GM12878 (cell line): ENCODE results near the gene IL36G. TPM values are rescaled to one million over a fixed set of nuclear protein-coding genes. Genes with fewer than 3 reads are reported as not detected.

ENCODE experiments used
- ATAC-seq: fragments of 200-7000 bp; cut with Tn5 transposase; 3 replicates; pipeline ENCODE4 v1.9.1; 2020; ENCODE audit warnings: mild to moderate bottlenecking, moderate library complexity
- BruUV-seq: library from RNA; stranded (reverse); fragments of 400-500 nt; replicated peaks from 2 replicates; lab custom pipeline; 2021; lab: Mats Ljungman, UMichigan
- CTCF ChIA-PET: fragments of 300-600 bp; sonication (Branson Sonifier 250); formaldehyde crosslinking; extraction: SDS; loops from one replicate; lab custom pipeline; 2021; ENCODE audit warnings: inconsistent platforms; lab: Yijun Ruan, JAX
- POLR2A ChIA-PET: fragments of 350-600 bp; formaldehyde crosslinking; extraction: SDS; loops from one replicate; lab custom pipeline; 2021; ENCODE audit warnings: inconsistent platforms; lab: Charles Lee
- RAD21 ChIA-PET: fragments of 300-600 bp; sonication (Branson Sonifier 250); formaldehyde crosslinking; loops from one replicate; lab custom pipeline; 2023; ENCODE audit warnings: antibody characterized with exemption; ENCODE audit not compliant: unreplicated experiment; lab: Charles Lee
- SMC1A ChIA-PET: fragments of 300-600 bp; sonication (Branson Sonifier 250); formaldehyde crosslinking; loops from one replicate; lab custom pipeline; 2023; ENCODE audit not compliant: unreplicated experiment, uncharacterized antibody; lab: Charles Lee
- DNase-seq: peaks from one replicate; pipeline ENCODE4 v3.0.0-alpha.2; 2011; ENCODE audit warnings: low read depth, low spot score
- FAIRE-seq: peaks from 3 replicates; lab custom pipeline; 2011; peaks lifted over from hg19 to GRCh38; lab: Jason Lieb, UNC
- H2AFZ ChIP-seq: 2 replicates; pipeline ENCODE4 v1.6.0; 2011; ENCODE audit warnings: low read depth, low read length, control low read depth; ENCODE audit not compliant: control insufficient read depth
- H3K27ac ChIP-seq: 2 replicates; pipeline ENCODE4 v1.5.1; 2011; ENCODE audit warnings: control low read depth; ENCODE audit not compliant: control insufficient read depth, insufficient read depth
- H3K27me3 ChIP-seq, 2 experiments: replicated peaks in 1 of 2; 2 replicates each; pipeline versions ENCODE4 v1.6.0 to v1.6.1; 2011; ENCODE audit warnings: low read length in 1 of 2; ENCODE audit not compliant: control insufficient read depth in 2 of 2, insufficient read depth in 2 of 2
- H3K36me3 ChIP-seq, 2 experiments: 2 replicates each; pipeline ENCODE4 v1.5.1; 2011; ENCODE audit warnings: low read length in 1 of 2; ENCODE audit not compliant: control insufficient read depth in 2 of 2, insufficient read depth in 2 of 2
- H3K4me1 ChIP-seq: 2 replicates; pipeline ENCODE4 v1.6.1; 2011; ENCODE audit warnings: mild to moderate bottlenecking, low read length, moderate library complexity, mixed read lengths; ENCODE audit not compliant: control insufficient read depth, insufficient read depth
- H3K4me2 ChIP-seq: 2 replicates; pipeline ENCODE4 v1.6.0; 2011; ENCODE audit warnings: control low read depth; ENCODE audit not compliant: control insufficient read depth, insufficient read depth
- H3K4me3 ChIP-seq: fragments of 200-600 bp; sonication (generic); 2 replicates; pipeline ENCODE4 v1.5.1; 2016
- H3K79me2 ChIP-seq: 2 replicates; pipeline ENCODE4 v1.6.0; 2011; ENCODE audit warnings: low read length; ENCODE audit not compliant: control insufficient read depth, insufficient read depth
- H3K9ac ChIP-seq: 2 replicates; pipeline ENCODE4 v1.8.0; 2011; ENCODE audit warnings: low read length, control low read depth, mixed read lengths; ENCODE audit not compliant: control insufficient read depth, insufficient read depth
- H3K9me3 ChIP-seq: replicated peaks from 3 replicates; pipeline ENCODE4 v1.5.1; 2011; ENCODE audit warnings: mild to moderate bottlenecking, low read length; ENCODE audit not compliant: control insufficient read depth, insufficient read depth
- H4K20me1 ChIP-seq: 2 replicates; pipeline ENCODE4 v1.6.0; 2011; ENCODE audit not compliant: control insufficient read depth, insufficient read depth
- ATF7 ChIP-seq: fragments of 450-650 bp; IDR thresholded peaks from 2 replicates; pipeline ENCODE4 v1.6.1; 2016; ENCODE audit warnings: low read depth, mild to moderate bottlenecking
- BMI1 ChIP-seq: fragments of 450-650 bp; IDR thresholded peaks from 2 replicates; pipeline ENCODE4 v1.6.1; 2016; ENCODE audit warnings: mild to moderate bottlenecking, moderate library complexity, borderline replicate concordance
- CBFB ChIP-seq: IDR thresholded peaks from 2 replicates; pipeline ENCODE4 v1.6.1; 2016; ENCODE audit warnings: antibody characterized with exemption, low read depth
- CHD1 ChIP-seq: IDR thresholded peaks from 2 replicates; pipeline ENCODE4 v1.6.1; 2012; ENCODE audit warnings: low read depth, low read length, improper control_type of control experiment
- CREB1 ChIP-seq: IDR thresholded peaks from 2 replicates; pipeline ENCODE4 v1.6.1; 2012; ENCODE audit warnings: low read depth, mild to moderate bottlenecking, inconsistent platforms
- CREM ChIP-seq: IDR thresholded peaks from 2 replicates; pipeline ENCODE4 v1.6.1; 2014; ENCODE audit warnings: antibody characterized with exemption, low read depth
- EED ChIP-seq: sonication (generic); IDR thresholded peaks from 2 replicates; pipeline ENCODE4 v1.6.1; 2016; ENCODE audit warnings: antibody characterized with exemption, low read depth
- FOXK2 ChIP-seq: fragments of 450-650 bp; IDR thresholded peaks from 2 replicates; pipeline ENCODE4 v1.6.1; 2017; ENCODE audit warnings: mild to moderate bottlenecking, moderate library complexity
- GATAD2B ChIP-seq: fragments of 450-650 bp; conservative IDR thresholded peaks from 2 replicates; pipeline ENCODE4 v1.6.1; 2017; ENCODE audit warnings: low read depth, mild to moderate bottlenecking, moderate library complexity
- JUNB ChIP-seq: IDR thresholded peaks from 2 replicates; pipeline ENCODE4 v1.6.1; 2016; ENCODE audit warnings: antibody characterized with exemption, mild to moderate bottlenecking
- KLF5 ChIP-seq: fragments of 450-650 bp; IDR thresholded peaks from 2 replicates; pipeline ENCODE4 v1.6.1; 2014; ENCODE audit warnings: mild to moderate bottlenecking; ENCODE audit not compliant: partially characterized antibody
- POLR2AphosphoS2 ChIP-seq: IDR thresholded peaks from 2 replicates; pipeline ENCODE4 v1.6.1; 2011; ENCODE audit warnings: low read depth, mild to moderate bottlenecking, low read length, improper control_type of control experiment, moderate library complexity
- STAT1 ChIP-seq: fragments of 450-650 bp; conservative IDR thresholded peaks from 2 replicates; pipeline ENCODE4 v1.6.1; 2014; ENCODE audit warnings: antibody characterized with exemption, mild to moderate bottlenecking
- SUPT20H ChIP-seq: IDR thresholded peaks from 2 replicates; pipeline ENCODE4 v1.6.1; 2011; ENCODE audit warnings: low read depth, mild to moderate bottlenecking, low read length, moderate library complexity, borderline replicate concordance; ENCODE audit not compliant: control insufficient read depth
- WGBS: methylation state at CpG from one replicate; pipeline ENCODE4 v1.1.6; 2016; ENCODE audit warnings: low lambda C conversion rate; ENCODE audit not compliant: insufficient replicate concordance, insufficient coverage; ENCODE audit errors: missing lambda C conversion rate; 5-methylcytosine and 5-hydroxymethylcytosine counted together
- in situ Hi-C: fragments of 300-500 bp; cut with MboI; formaldehyde crosslinking; loops from 9 replicates; pipeline ENCODE4 v1.14.3; 2018; ENCODE audit warnings: mixed read lengths
- intact Hi-C: fragments of 100-400 bp; cut with micrococcal nuclease; formaldehyde crosslinking; loops from one replicate; pipeline ENCODE4 v1.14.2; 2022; ENCODE audit not compliant: unreplicated experiment
- polyA plus RNA-seq, 11 experiments: library from polyadenylated mRNA; depleted of rRNA in 4 of 11; unstranded in 6 of 11; stranded (reverse) in 5 of 11; fragments of >200 nt; fragmentation: Nextera tagmentation in 4 of 11; fragmentation: Illumina TruSeq in 1 of 11; extraction: Ambion mirVana in 4 of 11; extraction: Trizol in 1 of 11; gene quantifications; 1 replicate in 1 of 11; 2 replicates in 10 of 11; pipeline versions ENCODE4 v1.2.1 to v1.2.3, GENCODE V29; 2011 to 2016; ENCODE audit warnings: inconsistent platforms in 2 of 11, missing spikeins in 2 of 11, low read depth in 1 of 11
- total RNA-seq, 4 experiments: library from RNA; depleted of rRNA in 3 of 4; stranded (reverse); fragments of >200 nt in 3 of 4; fragmentation: Illumina TruSeq in 1 of 4; extraction: Trizol in 1 of 4; gene quantifications; 2 replicates each; pipeline versions ENCODE4 v1.2.1 to v1.2.3, GENCODE V29; 2013 to 2021
- TF ChIP-seq, protein P1 (sequence below): IDR thresholded peaks from 2 replicates; pipeline ENCODE4 v1.6.1; 2012; ENCODE audit warnings: low read length, inconsistent platforms
- TF ChIP-seq, protein P2 (sequence below): IDR thresholded peaks from 2 replicates; pipeline ENCODE4 v1.6.1; 2011; ENCODE audit warnings: borderline replicate concordance, low read depth, mild to moderate bottlenecking, moderate library complexity, low read length; ENCODE audit not compliant: insufficient read depth, poor library complexity, severe bottlenecking
- TF ChIP-seq, protein P3 (sequence below): fragments of 450-650 bp; IDR thresholded peaks from 2 replicates; pipeline ENCODE4 v1.6.1; 2017; ENCODE audit warnings: mild to moderate bottlenecking, moderate library complexity

The IL36G gene
- total and polyA plus RNA-seq, 10 of the 15 experiments (the other 5 are each of a cell fraction or from before 2014, with no cell fraction given) = 0.10 TPM; not detected in 9

DNA sequence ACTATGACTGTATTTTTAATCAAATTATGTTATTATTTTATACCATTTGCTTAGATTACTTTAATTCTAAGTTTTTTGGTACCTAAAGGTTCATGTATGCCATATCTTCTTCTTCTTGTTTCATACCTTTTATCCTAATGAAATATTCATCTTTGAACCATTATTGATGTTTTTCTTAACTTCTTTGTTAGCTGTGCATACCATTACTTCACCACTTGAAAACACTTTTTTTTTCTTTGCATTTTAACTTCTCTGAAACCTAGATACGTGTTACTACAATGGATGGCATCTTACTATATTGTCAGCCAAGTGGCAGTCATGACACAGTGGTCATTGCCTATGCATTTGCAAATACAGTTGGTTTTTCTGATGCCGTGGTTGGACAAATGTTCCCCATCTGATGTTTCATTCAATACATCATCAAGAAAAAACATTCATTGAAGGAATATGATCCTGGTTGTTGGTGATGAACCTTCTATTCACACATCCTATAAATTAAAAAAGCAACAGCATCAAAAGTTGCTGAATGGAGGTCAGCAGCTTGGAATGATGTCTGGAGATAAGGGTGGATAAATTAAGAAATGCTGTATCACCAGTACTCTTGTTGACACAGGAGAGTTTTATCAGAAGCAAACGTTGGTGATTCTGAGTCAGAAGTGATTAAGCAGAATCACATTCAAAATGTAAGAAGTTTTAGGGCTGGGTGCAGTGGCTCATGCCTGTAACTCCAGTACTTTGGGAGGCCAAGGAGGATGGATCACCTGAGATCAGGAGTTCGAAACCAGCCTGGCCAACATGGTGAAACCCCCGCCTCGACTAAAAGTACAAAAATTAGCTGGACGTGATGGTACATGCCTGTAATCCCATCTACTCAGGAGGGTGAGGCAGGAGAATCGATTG, 34.9 kb downstream of the IL36G start (continued):
- TF ChIP-seq STAT1 = no peak
- TF ChIP-seq CREM = no peak
- TF ChIP-seq ATF7 = no peak
- TF ChIP-seq JUNB = no peak
- TF ChIP-seq EED = no peak
- TF ChIP-seq, protein P1, sequence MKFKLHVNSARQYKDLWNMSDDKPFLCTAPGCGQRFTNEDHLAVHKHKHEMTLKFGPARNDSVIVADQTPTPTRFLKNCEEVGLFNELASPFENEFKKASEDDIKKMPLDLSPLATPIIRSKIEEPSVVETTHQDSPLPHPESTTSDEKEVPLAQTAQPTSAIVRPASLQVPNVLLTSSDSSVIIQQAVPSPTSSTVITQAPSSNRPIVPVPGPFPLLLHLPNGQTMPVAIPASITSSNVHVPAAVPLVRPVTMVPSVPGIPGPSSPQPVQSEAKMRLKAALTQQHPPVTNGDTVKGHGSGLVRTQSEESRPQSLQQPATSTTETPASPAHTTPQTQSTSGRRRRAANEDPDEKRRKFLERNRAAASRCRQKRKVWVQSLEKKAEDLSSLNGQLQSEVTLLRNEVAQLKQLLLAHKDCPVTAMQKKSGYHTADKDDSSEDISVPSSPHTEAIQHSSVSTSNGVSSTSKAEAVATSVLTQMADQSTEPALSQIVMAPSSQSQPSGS = no peak
- no peak for TF ChIP-seq SUPT20H

DNA sequence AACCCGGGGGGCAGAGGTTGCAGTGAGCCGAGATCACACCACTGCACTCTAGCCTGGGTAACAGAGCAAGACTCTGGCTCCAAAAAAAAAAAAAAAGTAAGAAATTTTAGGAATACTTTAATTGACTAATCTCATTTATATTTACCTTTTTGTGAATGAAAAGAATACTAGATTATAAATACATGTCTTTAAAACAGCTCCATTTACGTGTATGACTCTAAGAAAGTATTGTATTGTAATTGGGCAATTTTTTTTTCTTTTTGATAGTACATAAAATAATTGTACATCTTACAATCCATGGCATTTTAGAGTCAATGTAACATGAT, 35.5 kb downstream of the IL36G start:
- DNase-seq (no peak), ATAC-seq (no peak), FAIRE-seq (no peak)
- Histone ChIP-seq H3K9me3 (no peaks in the 10 kb centered on the region), H3K9ac (no peak overlapping the region), H3K4me2 (no peak overlapping the region), H3K79me2 (no peaks in the 10 kb centered on the region), H3K4me3 (no peak overlapping the region), H3K4me1 (no peaks in the 10 kb centered on the region), H3K36me3 (no peaks in the 10 kb centered on the region), H3K27ac (no peak overlapping the region), H4K20me1 (no peaks in the 10 kb centered on the region), H3K27me3 (no peaks in the 10 kb centered on the region), H2AFZ (no peak overlapping the region)
- in situ Hi-C loops (no loop called here), intact Hi-C loops (no loop called here)
- BruUV-seq = no TSS peak
- SMC1A ChIA-PET = no interaction called here
- POLR2A ChIA-PET = no interaction called here
- 0% methylated on average over 2 of the region's 3 CpGs for WGBS
- CTCF ChIA-PET = no interaction called here
- RAD21 ChIA-PET = no interaction called here
- TF ChIP-seq GATAD2B (no peak), CHD1 (no peak), FOXK2 (no peak), POLR2AphosphoS2 (no peak), CBFB (no peak), BMI1 (no peak), KLF5 (no peak), CREB1 (no peak)
- TF ChIP-seq, protein P2, sequence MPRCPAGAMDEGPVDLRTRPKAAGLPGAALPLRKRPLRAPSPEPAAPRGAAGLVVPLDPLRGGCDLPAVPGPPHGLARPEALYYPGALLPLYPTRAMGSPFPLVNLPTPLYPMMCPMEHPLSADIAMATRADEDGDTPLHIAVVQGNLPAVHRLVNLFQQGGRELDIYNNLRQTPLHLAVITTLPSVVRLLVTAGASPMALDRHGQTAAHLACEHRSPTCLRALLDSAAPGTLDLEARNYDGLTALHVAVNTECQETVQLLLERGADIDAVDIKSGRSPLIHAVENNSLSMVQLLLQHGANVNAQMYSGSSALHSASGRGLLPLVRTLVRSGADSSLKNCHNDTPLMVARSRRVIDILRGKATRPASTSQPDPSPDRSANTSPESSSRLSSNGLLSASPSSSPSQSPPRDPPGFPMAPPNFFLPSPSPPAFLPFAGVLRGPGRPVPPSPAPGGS = no peak
- TF ChIP-seq, protein P3, sequence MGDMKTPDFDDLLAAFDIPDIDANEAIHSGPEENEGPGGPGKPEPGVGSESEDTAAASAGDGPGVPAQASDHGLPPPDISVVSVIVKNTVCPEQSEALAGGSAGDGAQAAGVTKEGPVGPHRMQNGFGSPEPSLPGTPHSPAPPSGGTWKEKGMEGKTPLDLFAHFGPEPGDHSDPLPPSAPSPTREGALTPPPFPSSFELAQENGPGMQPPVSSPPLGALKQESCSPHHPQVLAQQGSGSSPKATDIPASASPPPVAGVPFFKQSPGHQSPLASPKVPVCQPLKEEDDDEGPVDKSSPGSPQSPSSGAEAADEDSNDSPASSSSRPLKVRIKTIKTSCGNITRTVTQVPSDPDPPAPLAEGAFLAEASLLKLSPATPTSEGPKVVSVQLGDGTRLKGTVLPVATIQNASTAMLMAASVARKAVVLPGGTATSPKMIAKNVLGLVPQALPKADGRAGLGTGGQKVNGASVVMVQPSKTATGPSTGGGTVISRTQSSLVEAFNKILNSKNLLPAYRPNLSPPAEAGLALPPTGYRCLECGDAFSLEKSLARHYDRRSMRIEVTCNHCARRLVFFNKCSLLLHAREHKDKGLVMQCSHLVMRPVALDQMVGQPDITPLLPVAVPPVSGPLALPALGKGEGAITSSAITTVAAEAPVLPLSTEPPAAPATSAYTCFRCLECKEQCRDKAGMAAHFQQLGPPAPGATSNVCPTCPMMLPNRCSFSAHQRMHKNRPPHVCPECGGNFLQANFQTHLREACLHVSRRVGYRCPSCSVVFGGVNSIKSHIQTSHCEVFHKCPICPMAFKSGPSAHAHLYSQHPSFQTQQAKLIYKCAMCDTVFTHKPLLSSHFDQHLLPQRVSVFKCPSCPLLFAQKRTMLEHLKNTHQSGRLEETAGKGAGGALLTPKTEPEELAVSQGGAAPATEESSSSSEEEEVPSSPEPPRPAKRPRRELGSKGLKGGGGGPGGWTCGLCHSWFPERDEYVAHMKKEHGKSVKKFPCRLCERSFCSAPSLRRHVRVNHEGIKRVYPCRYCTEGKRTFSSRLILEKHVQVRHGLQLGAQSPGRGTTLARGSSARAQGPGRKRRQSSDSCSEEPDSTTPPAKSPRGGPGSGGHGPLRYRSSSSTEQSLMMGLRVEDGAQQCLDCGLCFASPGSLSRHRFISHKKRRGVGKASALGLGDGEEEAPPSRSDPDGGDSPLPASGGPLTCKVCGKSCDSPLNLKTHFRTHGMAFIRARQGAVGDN = no peak
